Epidermal melanocyte (primary cell): ENCODE measurements around the gene LRRK2.
"Not testable (repeated sequence)": the region's sequence is repeated elsewhere in the genome, so short reads cannot be mapped to it uniquely, and the experiment has no call there.

Source experiments
- DNase-seq: peaks from one replicate; pipeline ENCODE4 v3.0.0; 2011; ENCODE audit warnings: low spot score; ENCODE audit not compliant: insufficient read length

The LRRK2 gene

GRCh38 chr12:40212566-40212965, 12.2 kb upstream of the LRRK2 start:
- no peak for DNase-seq

- DNase-seq: no peak
Observed at GRCh38 chr12:40215982-40216381, 8.8 kb upstream of the LRRK2 start.

- DNase-seq: no peak
Observed at GRCh38 chr12:40216516-40217288, 8.1 kb upstream of the LRRK2 start.

GRCh38 chr12:40219760-40220159, 5.0 kb upstream of the LRRK2 start:
- no peak for DNase-seq

- no peak for DNase-seq
Observed at GRCh38 chr12:40222247-40222646, 2.5 kb upstream of the LRRK2 start.

- no peak for DNase-seq
Observed at GRCh38 chr12:40223646-40224045, 1.2 kb upstream of the LRRK2 start.

- no peak for DNase-seq
Observed at GRCh38 chr12:40225337-40225983, 663 bp downstream of the LRRK2 start.

GRCh38 chr12:40225984-40226602, 1.3 kb downstream of the LRRK2 start:
- no peak for DNase-seq

GRCh38 chr12:40226705-40227104, 1.9 kb downstream of the LRRK2 start:
- no peak for DNase-seq

GRCh38 chr12:40227447-40227846, 2.6 kb downstream of the LRRK2 start:
- DNase-seq: no peak

- DNase-seq: no peak
Observed at GRCh38 chr12:40228727-40229126, 3.9 kb downstream of the LRRK2 start.

GRCh38 chr12:40229690-40230651, 5.2 kb downstream of the LRRK2 start:
- no peak for DNase-seq

- DNase-seq: no peak
Observed at GRCh38 chr12:40232602-40233001, 7.8 kb downstream of the LRRK2 start.

GRCh38 chr12:40233741-40234367, 9.1 kb downstream of the LRRK2 start:
- no peak for DNase-seq

GRCh38 chr12:40236357-40236850, 11.6 kb downstream of the LRRK2 start:
- no peak for DNase-seq

GRCh38 chr12:40238266-40238902, 13.6 kb downstream of the LRRK2 start:
- no peak for DNase-seq

GRCh38 chr12:40238979-40239378, 14.2 kb downstream of the LRRK2 start:
- no peak for DNase-seq

GRCh38 chr12:40240779-40241178, 16.0 kb downstream of the LRRK2 start:
- DNase-seq: no peak

- no peak for DNase-seq
Observed at GRCh38 chr12:40241741-40242140, 16.9 kb downstream of the LRRK2 start.

GRCh38 chr12:40244526-40245156, 19.8 kb downstream of the LRRK2 start:
- not testable (repeated sequence) for DNase-seq
